Skin epidermis (tissue), 12 donors: ENCODE measurements around the gene PSMC3IP.

ENCODE experiments used
- H3K27ac ChIP-seq, 21 experiments: fragments of 200-600 bp; sonication (generic) in 11 of 21; one replicate each; pipeline ENCODE4 v1.5.0; 2020; ENCODE audit warnings: mild to moderate bottlenecking in 3 of 21, inconsistent platforms in 2 of 21, moderate library complexity in 2 of 21
- H3K4me3 ChIP-seq, 7 experiments: fragments of 200-600 bp; sonication (generic) in 2 of 7; one replicate each; pipeline ENCODE4 v1.5.0; 2020; ENCODE audit warnings: inconsistent platforms in 2 of 7, mild to moderate bottlenecking in 2 of 7, moderate library complexity in 1 of 7

The PSMC3IP gene

GRCh38 chr17:42525221-42525620, 52.3 kb downstream of the PSMC3IP start:
- peak overlapping the region in 2 of 21 experiments; percentile 18 to 77 for H3K27ac ChIP-seq
- H3K4me3 ChIP-seq = no peak overlapping the region

GRCh38 chr17:42522798-42523278, 54.7 kb downstream of the PSMC3IP start:
- Histone ChIP-seq H3K27ac (peak overlapping the region in 16 of 21 experiments; percentile 31 to 97 (median 86)), H3K4me3 (no peak overlapping the region)
